K562 treated with DMSO at 1 percent for 24 hours (cell line): Measurements from ENCODE around the gene TCEAL6. TPM values are rescaled to one million over a fixed set of nuclear protein-coding genes. Genes with fewer than 3 reads are reported as not detected.

Source experiments
- total RNA-seq: library from RNA; unstranded; fragments of 300-600 nt; gene quantifications from 2 replicates; pipeline ENCODE4 v1.2.3, GENCODE V29; 2022; ENCODE audit warnings: low read depth; ENCODE audit not compliant: insufficient read depth

Gene TCEAL6
- not detected in 2 replicates for total RNA-seq

DNA sequence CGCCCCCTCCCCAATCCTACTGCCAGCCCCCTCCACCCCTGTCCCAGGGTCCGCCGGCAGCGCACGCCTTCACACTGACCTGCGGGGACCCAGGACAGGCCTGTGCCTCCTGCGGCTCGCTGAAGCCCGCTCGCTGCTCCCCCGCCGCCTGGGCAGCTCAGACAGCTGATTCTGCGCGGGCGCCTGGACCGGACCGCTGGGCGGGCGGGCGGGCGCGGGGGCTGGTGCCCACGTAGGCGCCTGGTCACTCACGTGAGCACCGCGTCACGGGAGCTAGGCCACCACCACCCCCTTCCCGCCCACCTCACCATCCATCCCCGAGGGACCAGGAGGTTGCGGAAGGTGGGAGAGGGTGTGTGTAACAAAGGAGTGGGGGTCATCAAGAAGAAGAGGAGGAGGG, at the start of gene TCEAL6:
Gene TCEAL6, minus strand, starts transcription at position 208 of the 400 bp plus-strand sequence.

DNA sequence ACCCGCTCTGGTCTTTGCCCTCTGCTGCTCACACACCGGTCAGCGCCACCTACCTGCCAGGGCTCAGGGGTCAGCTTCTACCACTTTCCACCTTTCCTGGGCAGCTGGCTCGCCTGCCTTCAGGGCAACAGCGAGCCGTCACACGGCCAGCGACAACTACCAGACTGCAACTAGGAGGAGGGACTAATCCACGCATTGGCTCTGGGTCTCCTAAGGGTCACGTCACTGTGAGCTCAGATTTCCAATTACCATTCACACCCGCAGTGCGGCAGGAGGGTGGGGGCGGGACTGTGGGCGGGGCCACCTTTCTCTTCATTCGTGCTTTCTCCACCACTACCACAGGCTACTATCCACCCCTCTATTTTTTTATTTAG, 13.5 kb upstream of the TCEAL6 start, which contains the start of gene BEX5:
Gene BEX5, minus strand, starts transcription at position 172 of the 374 bp plus-strand sequence. CDS start 1,712 bp downstream, outside the sequence.

DNA sequence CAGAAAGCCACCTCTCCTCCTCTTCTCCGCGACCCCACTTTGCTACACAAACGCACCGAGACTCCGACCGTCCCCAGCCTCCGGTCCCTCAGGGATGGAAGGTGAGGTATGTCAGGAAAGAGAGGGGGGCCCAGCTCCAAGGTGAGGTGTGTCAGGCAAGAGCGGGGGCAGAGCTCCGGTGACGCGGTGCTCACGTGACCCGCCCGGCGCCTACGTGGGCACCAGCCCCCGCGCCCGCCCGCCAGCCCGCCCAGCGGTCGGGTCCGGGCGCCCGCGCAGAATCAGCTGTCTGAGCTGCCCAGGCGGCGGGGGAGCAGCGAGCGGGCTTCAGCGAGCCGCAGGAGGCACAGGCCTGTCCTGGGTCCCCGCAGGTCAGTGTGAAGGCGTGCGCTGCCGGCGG, 16.8 kb downstream of the TCEAL6 start, which contains the start of gene TCEAL2:
Gene TCEAL2, plus strand, starts transcription at position 244 of the 400 bp plus-strand sequence. CDS start 1,152 bp downstream, outside the sequence.

Other genes with a start within 250 kb of the TCEAL6 start
- 0.17 TPM in 1 of 2 replicates, not detected in the other for gene ZMAT1, start 210.5 kb downstream of the TCEAL6 start, total RNA-seq
- not detected in 2 replicates for gene TCEAL2, start 16.8 kb downstream of the TCEAL6 start, total RNA-seq
- 5.7 and 6.2 TPM in 2 replicates for gene BEX5, start 13.5 kb upstream of the TCEAL6 start, total RNA-seq
- gene TCP11X1, start 72.8 kb upstream of the TCEAL6 start, total RNA-seq: not detected in 2 replicates
- gene NXF2, start 104.7 kb upstream of the TCEAL6 start, total RNA-seq: 7.6 and 14.1 TPM in 2 replicates